Colonic mucosa (tissue), 4 donors: ENCODE data around the gene COL23A1. TPM values are rescaled to one million over a fixed set of nuclear protein-coding genes. Genes with fewer than 3 reads are reported as not detected.

ENCODE experiments used
- DNase-seq: peaks from one replicate; pipeline ENCODE4 v3.0.0-alpha.2; 2020
- H3K27ac ChIP-seq: fragments of 200-600 bp; one replicate; pipeline ENCODE4 v1.8.0; 2021
- H3K27me3 ChIP-seq: fragments of 200-600 bp; one replicate; pipeline ENCODE4 v1.8.0; 2021
- H3K36me3 ChIP-seq: fragments of 200-600 bp; one replicate; pipeline ENCODE4 v1.8.0; 2021
- H3K4me1 ChIP-seq: fragments of 200-600 bp; one replicate; pipeline ENCODE4 v1.8.0; 2021; ENCODE audit warnings: mild to moderate bottlenecking
- H3K4me3 ChIP-seq: fragments of 200-600 bp; one replicate; pipeline ENCODE4 v1.8.0; 2021
- H3K9ac ChIP-seq, 2 donors: one replicate each; pipeline ENCODE4 v1.7.0; 2013; ENCODE audit warnings: control low read depth in 2 of 2, low read depth in 2 of 2, low read length in 2 of 2
- H3K9me3 ChIP-seq: fragments of 200-600 bp; one replicate; pipeline ENCODE4 v1.8.0; 2021
- intact Hi-C: fragments of 100-400 bp; cut with DNase I; formaldehyde crosslinking; loops from one replicate; pipeline ENCODE4 v1.14.1; 2022
- total RNA-seq, 2 donors: library from RNA; stranded (reverse); fragmentation: NEBNext Ultra II Directional in 1 of 2; extraction: Animal tissue kit (Norgen Biotek cat#: 25700) in 1 of 2; gene quantifications; one replicate each; pipeline ENCODE4 v1.2.1, GENCODE V29; 2021
- TF ChIP-seq, protein P1 (sequence below): fragments of 200-600 bp; IDR thresholded peaks from one replicate; pipeline ENCODE4 v1.8.0; 2022; ENCODE audit warnings: antibody characterized with exemption, mild to moderate bottlenecking
- donor health status: healthy.
- donor health status: DM: no; HTN: no; CAD: no.
- donor health status: DM: no; HTN: no; CAD: no.

COL23A1 gene
- total RNA-seq, 2 donors from 2014 or later, result 0.37 to 0.49 TPM

DNA sequence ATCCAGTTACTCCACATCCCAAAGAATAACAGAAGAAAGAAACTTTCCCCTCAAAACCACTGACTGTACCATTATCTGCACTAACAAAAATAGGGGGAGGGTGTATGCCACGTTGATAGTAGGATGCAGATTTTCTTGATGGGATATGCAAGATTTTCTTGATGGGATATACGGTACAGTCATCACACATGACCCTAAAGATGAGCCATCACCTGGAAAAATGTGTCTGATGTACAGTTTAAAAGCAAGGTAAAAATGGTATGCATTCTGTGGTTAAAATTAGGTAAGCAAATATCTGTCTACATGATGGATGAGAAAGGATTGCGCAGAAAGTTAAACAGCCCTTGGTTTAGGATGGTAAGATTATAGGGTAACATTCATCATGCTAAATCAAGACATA lies 8.6 kb downstream of the COL23A1 start:
- H3K27ac ChIP-seq, result no peak overlapping the region
- no peaks in the 10 kb centered on the region for H3K36me3 ChIP-seq
- TF ChIP-seq, protein P1, sequence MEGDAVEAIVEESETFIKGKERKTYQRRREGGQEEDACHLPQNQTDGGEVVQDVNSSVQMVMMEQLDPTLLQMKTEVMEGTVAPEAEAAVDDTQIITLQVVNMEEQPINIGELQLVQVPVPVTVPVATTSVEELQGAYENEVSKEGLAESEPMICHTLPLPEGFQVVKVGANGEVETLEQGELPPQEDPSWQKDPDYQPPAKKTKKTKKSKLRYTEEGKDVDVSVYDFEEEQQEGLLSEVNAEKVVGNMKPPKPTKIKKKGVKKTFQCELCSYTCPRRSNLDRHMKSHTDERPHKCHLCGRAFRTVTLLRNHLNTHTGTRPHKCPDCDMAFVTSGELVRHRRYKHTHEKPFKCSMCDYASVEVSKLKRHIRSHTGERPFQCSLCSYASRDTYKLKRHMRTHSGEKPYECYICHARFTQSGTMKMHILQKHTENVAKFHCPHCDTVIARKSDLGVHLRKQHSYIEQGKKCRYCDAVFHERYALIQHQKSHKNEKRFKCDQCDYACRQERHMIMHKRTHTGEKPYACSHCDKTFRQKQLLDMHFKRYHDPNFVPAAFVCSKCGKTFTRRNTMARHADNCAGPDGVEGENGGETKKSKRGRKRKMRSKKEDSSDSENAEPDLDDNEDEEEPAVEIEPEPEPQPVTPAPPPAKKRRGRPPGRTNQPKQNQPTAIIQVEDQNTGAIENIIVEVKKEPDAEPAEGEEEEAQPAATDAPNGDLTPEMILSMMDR, result no peak
- H3K9me3 ChIP-seq, result no peaks in the 10 kb centered on the region
- intact Hi-C loops, result no loop called here
- no peaks in the 10 kb centered on the region for H3K4me1 ChIP-seq
- no peak overlapping the region for H3K4me3 ChIP-seq
- no peak for DNase-seq
- H3K27me3 ChIP-seq, result no peaks in the 10 kb centered on the region
- H3K9ac ChIP-seq, result no peak overlapping the region

DNA sequence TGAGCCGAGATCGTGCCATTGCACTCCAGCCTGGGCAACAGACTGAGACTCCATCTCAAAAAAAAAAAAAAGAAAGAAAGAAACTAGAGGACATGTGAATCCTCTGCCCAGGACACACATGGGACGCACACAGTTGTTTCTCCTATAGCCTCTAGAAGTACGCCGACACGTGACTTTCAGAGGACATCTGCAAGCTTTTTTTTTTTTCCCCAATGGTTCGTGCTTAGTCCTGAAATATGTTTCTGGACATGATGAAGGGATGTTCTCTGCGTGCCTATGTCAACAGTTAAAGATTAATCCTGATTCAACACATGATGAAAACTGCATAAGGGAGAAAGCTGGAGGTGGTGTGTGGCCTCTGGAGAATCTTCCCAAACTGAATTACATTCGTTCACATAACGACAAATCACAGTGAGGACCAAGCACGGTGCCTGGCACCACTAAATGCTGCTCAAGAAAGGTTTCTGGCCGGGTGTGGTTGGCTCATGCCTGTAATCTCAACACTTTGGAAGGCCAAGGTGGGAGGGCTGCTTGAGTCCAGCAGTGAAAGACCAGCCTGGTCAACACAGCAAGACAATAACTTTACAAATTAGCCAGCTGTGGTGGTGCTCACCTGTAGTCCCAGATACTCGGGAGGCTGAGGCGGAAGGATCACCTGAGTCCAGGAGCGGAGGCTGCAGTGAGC lies 9.8 kb downstream of the COL23A1 start:
- no peak for DNase-seq
- TF ChIP-seq, protein P1, result no peak
- Histone ChIP-seq H3K36me3 (no peaks in the 10 kb centered on the region), H3K4me3 (no peak overlapping the region), H3K9me3 (no peaks in the 10 kb centered on the region), H3K4me1 (no peaks in the 10 kb centered on the region), H3K27ac (no peak overlapping the region), H3K27me3 (no peaks in the 10 kb centered on the region), H3K9ac (no peak overlapping the region)
- intact Hi-C loops, result no loop called here

DNA sequence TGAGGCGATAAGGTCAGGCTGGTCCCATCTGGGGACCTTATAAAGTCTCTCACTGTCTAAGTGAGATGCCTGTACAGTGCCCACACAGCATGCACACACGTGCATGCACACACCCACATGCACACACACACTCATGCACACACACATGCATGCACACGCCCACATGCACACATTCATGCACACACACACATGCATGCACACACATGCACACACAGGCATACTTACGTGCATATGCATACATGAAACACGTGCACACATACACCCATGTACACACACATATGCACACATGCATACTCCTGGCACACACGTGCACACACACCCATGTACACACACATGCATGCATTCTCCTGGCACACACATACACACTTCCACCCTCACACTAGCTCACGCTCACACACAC lies 12.2 kb downstream of the COL23A1 start:
- H3K4me3 ChIP-seq, result no peak overlapping the region
- DNase-seq, result no peak
- no peaks in the 10 kb centered on the region for H3K9me3 ChIP-seq
- H3K27me3 ChIP-seq, result no peaks in the 10 kb centered on the region
- H3K27ac ChIP-seq, result no peak overlapping the region
- intact Hi-C loops, result no loop called here
- H3K9ac ChIP-seq, result no peak overlapping the region
- H3K4me1 ChIP-seq, result no peaks in the 10 kb centered on the region
- no peaks in the 10 kb centered on the region for H3K36me3 ChIP-seq
- TF ChIP-seq, protein P1, result no peak

DNA sequence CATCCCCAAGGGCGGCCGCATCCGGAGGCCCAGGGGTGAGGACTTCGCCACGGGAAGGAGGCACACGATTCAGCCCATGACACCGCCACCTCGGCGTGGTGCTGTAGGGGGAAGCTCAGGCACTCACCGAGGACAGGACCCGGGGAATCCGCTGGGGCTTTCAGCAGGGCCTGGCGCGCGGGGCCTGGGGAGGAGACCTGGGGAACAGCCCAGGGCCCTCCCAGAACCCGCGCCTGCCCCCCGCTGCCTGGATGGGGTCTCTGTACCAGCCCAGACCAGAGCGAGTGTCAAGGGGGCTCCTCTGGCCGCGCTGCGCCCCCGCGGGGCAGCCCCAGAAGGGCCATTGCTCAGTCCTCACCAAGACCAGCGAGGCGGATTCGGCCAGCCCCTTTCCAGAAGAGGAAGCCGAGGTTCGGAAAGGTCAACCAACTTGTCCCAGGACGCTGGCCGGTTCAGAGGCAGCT lies 12.8 kb downstream of the COL23A1 start:
- H3K9me3 ChIP-seq, result no peaks in the 10 kb centered on the region
- no peak for DNase-seq
- H3K4me1 ChIP-seq, result no peaks in the 10 kb centered on the region
- H3K27ac ChIP-seq, result no peak overlapping the region
- intact Hi-C loops, result no loop called here
- no peaks in the 10 kb centered on the region for H3K36me3 ChIP-seq
- no peaks in the 10 kb centered on the region for H3K27me3 ChIP-seq
- no peak overlapping the region for H3K9ac ChIP-seq
- H3K4me3 ChIP-seq, result no peak overlapping the region
- TF ChIP-seq, protein P1, result no peak

DNA sequence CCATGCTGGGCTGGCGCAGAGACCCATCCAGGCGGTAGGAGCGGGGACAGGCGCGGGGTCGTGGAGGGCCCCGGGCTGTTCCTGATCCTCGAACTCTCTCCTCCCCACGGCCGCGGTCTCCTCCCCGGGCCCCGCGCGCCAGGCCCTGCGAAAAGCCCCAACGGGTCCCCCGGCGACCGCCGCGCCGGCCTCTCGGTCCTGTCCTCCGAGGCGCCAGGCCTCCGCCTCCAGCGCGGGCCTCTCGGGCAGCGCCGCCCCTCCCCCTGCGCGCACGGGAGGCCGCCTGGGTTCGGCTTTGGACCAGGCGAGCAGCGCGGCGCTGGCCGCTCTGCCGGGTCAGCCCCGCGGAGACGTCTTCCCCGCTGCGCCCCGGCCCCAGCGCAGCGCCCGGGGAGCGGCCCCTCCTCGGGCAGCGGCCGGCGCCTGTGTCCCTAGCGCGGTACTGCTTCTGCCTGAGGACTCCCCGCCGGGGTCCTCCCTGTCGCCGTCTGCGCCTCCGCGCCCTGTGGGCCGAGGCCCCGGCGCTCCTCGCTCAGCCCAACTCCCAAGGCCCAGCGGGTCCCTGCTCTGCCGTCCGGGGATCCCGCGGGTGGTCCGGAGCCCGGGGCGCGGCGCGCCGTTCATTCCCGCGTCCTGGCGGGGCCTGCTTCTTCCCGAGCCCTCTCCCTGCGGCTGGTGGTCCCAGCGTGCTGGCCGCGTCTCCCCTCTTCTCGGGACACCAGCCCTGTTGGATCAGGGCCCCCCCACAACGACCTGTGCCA lies 13.4 kb downstream of the COL23A1 start:
- DNase-seq, result no peak
- H3K27ac ChIP-seq, result no peak overlapping the region
- no peaks in the 10 kb centered on the region for H3K27me3 ChIP-seq

More for the DNA sequence above, 13.4 kb downstream of the COL23A1 start:
- intact Hi-C loops, result no loop called here
- Histone ChIP-seq H3K9ac (peak overlapping the region in 1 of 2 donors; percentile 12), H3K4me3 (no peak overlapping the region), H3K36me3 (no peaks in the 10 kb centered on the region), H3K9me3 (no peaks in the 10 kb centered on the region), H3K4me1 (no peaks in the 10 kb centered on the region)
- TF ChIP-seq, protein P1, result no peak
